SU-DHL-6 (cell line): ENCODE data around the gene CKS1B.

Source experiments
- EZH2phosphoT487 ChIP-seq: fragments of 200-600 bp; sonication (generic), shearing (Covaris generic); conservative IDR thresholded peaks from 2 replicates; pipeline ENCODE4 v1.6.1; 2018; ENCODE audit warnings: mild to moderate bottlenecking, antibody characterized with exemption, low read length, moderate library complexity, mixed read lengths
- TF ChIP-seq, protein P1 (sequence below): fragments of 200-600 bp; sonication (generic); IDR thresholded peaks from one replicate; pipeline ENCODE4 v1.5.1; 2017; ENCODE audit warnings: antibody characterized with exemption, mild to moderate bottlenecking, low read length, moderate library complexity; ENCODE audit not compliant: insufficient read depth, poor library complexity, severe bottlenecking

DNA sequence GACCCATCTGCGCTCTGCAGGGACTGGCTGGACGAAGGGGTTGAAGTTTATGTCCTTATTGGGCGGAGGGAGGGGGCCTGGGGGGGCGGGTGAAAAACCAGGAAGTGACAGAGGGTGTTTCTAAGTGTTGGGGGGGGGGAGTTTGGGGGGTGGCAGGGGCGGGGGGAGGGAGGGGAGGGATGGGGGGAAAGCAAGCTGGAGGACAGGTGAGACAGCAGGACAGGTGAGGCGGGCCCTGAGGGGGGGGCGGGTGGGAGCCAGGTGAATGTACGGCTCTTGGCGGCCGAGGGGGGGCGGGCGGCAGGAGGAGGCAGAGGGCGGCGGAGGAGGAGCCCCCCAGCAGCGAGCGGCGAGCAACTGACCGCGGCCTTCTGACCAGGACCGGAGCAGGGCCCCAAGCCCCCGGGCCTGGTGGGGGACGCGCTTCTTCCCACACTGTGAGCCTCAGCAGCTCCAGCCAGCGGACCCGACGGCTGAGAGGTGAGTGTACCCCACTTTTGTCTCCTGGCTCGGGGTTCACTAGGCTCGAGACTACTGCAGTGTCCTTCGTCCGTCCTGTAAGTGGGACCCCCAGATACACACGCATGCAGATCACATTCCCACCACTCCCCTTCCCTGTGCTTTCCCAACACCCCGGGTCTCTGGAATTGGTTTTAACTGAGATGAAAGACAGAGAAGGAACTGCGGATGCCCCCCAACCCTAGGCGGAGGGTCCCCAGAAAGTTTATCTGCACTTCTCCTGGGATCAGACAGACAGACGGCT is 28.2 kb downstream of the CKS1B start, which contains the start of gene ZBTB7B:
- TF ChIP-seq, protein P1, sequence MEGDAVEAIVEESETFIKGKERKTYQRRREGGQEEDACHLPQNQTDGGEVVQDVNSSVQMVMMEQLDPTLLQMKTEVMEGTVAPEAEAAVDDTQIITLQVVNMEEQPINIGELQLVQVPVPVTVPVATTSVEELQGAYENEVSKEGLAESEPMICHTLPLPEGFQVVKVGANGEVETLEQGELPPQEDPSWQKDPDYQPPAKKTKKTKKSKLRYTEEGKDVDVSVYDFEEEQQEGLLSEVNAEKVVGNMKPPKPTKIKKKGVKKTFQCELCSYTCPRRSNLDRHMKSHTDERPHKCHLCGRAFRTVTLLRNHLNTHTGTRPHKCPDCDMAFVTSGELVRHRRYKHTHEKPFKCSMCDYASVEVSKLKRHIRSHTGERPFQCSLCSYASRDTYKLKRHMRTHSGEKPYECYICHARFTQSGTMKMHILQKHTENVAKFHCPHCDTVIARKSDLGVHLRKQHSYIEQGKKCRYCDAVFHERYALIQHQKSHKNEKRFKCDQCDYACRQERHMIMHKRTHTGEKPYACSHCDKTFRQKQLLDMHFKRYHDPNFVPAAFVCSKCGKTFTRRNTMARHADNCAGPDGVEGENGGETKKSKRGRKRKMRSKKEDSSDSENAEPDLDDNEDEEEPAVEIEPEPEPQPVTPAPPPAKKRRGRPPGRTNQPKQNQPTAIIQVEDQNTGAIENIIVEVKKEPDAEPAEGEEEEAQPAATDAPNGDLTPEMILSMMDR = no peak
- TF ChIP-seq EZH2phosphoT487 = 0 out of 2 replicates have a peak, but pooled peaks have one; percentile 67
